Liver (tissue), 9 donors: Measurements from ENCODE around the gene YY2. TPM values are rescaled to one million over a fixed set of nuclear protein-coding genes. Genes with fewer than 3 reads are reported as not detected.

ENCODE experiments used
- DNase-seq: peaks from one replicate; pipeline ENCODE4 v3.0.0-alpha.2; 2017; ENCODE audit warnings: low spot score
- H3K27ac ChIP-seq, 2 donors: one replicate each; pipeline ENCODE4 v1.7.0; 2013; ENCODE audit warnings: inconsistent platforms in 2 of 2, low read length in 2 of 2, control low read depth in 1 of 2, low read depth in 1 of 2, mild to moderate bottlenecking in 1 of 2
- H3K27me3 ChIP-seq, 4 donors: one replicate each; pipeline versions ENCODE4 v1.6.1 to v1.7.0; 2013; ENCODE audit warnings: low read length in 3 of 4, inconsistent platforms in 1 of 4, mild to moderate bottlenecking in 1 of 4, moderate library complexity in 1 of 4; ENCODE audit not compliant: control insufficient read depth in 4 of 4, insufficient read depth in 4 of 4
- H3K36me3 ChIP-seq, 4 donors: one replicate each; pipeline versions ENCODE4 v1.6.1 to v1.7.0; 2013; ENCODE audit warnings: low read length in 3 of 4, mild to moderate bottlenecking in 3 of 4, low read depth in 1 of 4, moderate library complexity in 1 of 4; ENCODE audit not compliant: control insufficient read depth in 4 of 4, insufficient read depth in 3 of 4
- H3K4me1 ChIP-seq, 4 donors: one replicate each; pipeline versions ENCODE4 v1.6.1 to v1.7.0; 2013; ENCODE audit warnings: low read length in 3 of 4, mild to moderate bottlenecking in 3 of 4, moderate library complexity in 1 of 4; ENCODE audit not compliant: control insufficient read depth in 4 of 4, insufficient read depth in 4 of 4
- H3K4me3 ChIP-seq, 3 donors: one replicate each; pipeline versions ENCODE4 v1.6.1 to v1.7.0; 2013; ENCODE audit warnings: low read length in 3 of 3, control low read depth in 1 of 3, low read depth in 1 of 3, mild to moderate bottlenecking in 1 of 3
- H3K9ac ChIP-seq, 2 donors: one replicate each; pipeline ENCODE4 v1.7.0; 2013; ENCODE audit warnings: low read length in 2 of 2, mild to moderate bottlenecking in 2 of 2, moderate library complexity in 2 of 2, control low read depth in 1 of 2, low read depth in 1 of 2
- H3K9me3 ChIP-seq, 4 donors: one replicate each; pipeline versions ENCODE4 v1.6.1 to v1.7.0; 2013; ENCODE audit warnings: low read length in 3 of 4; ENCODE audit not compliant: control insufficient read depth in 4 of 4
- EGR1 ChIP-seq, 2 donors: IDR thresholded peaks; 2 replicates each; pipeline ENCODE4 v1.6.1; 2016 to 2018; ENCODE audit warnings: antibody characterized with exemption in 2 of 2, low read depth in 2 of 2
- FOXA1 ChIP-seq: IDR thresholded peaks from 2 replicates; pipeline ENCODE4 v1.6.1; 2016; ENCODE audit warnings: antibody characterized with exemption
- FOXA2 ChIP-seq: IDR thresholded peaks from 2 replicates; pipeline ENCODE4 v1.6.1; 2016; ENCODE audit warnings: antibody characterized with exemption
- GABPA ChIP-seq, 2 donors: IDR thresholded peaks in 1 of 2; conservative IDR thresholded peaks in 1 of 2; 2 replicates each; pipeline ENCODE4 v1.6.1; 2016; ENCODE audit warnings: antibody characterized with exemption in 2 of 2, mild to moderate bottlenecking in 1 of 2, moderate library complexity in 1 of 2
- HNF4A ChIP-seq, 2 donors: conservative IDR thresholded peaks; 2 replicates each; pipeline ENCODE4 v1.6.1; 2016; ENCODE audit warnings: antibody characterized with exemption in 2 of 2, mild to moderate bottlenecking in 2 of 2
- HNF4G ChIP-seq: IDR thresholded peaks from 2 replicates; pipeline ENCODE4 v1.6.1; 2016; ENCODE audit warnings: antibody characterized with exemption
- JUND ChIP-seq, 2 donors: IDR thresholded peaks; 2 replicates each; pipeline ENCODE4 v1.6.1; 2016; ENCODE audit warnings: antibody characterized with exemption in 2 of 2
- MAX ChIP-seq: IDR thresholded peaks from 2 replicates; pipeline ENCODE4 v1.6.1; 2016; ENCODE audit warnings: antibody characterized with exemption
- NR2F2 ChIP-seq: IDR thresholded peaks from 2 replicates; pipeline ENCODE4 v1.6.1; 2016; ENCODE audit warnings: antibody characterized with exemption
- RAD21 ChIP-seq, 2 donors: IDR thresholded peaks; 2 replicates each; pipeline ENCODE4 v1.6.1; 2016; ENCODE audit warnings: antibody characterized with exemption in 2 of 2, mild to moderate bottlenecking in 2 of 2
- REST ChIP-seq: IDR thresholded peaks from 2 replicates; pipeline ENCODE4 v1.6.1; 2016; ENCODE audit warnings: antibody characterized with exemption, mild to moderate bottlenecking
- RXRA ChIP-seq, 2 donors: IDR thresholded peaks; 2 replicates each; pipeline ENCODE4 v1.6.1; 2017 to 2018; ENCODE audit warnings: antibody characterized with exemption in 2 of 2, mild to moderate bottlenecking in 1 of 2
- SP1 ChIP-seq: IDR thresholded peaks from 2 replicates; pipeline ENCODE4 v1.6.1; 2018; ENCODE audit warnings: antibody characterized with exemption, mild to moderate bottlenecking
- TAF1 ChIP-seq: conservative IDR thresholded peaks from 2 replicates; pipeline ENCODE4 v1.6.1; 2016; ENCODE audit warnings: antibody characterized with exemption, mild to moderate bottlenecking
- YY1 ChIP-seq: IDR thresholded peaks from 2 replicates; pipeline ENCODE4 v1.6.1; 2016; ENCODE audit warnings: antibody characterized with exemption, mild to moderate bottlenecking
- WGBS: extraction: QIAGEN DNeasy Blood & Tissue Kit; methylation state at CpG from one replicate; pipeline ENCODE4 v1.1.7; 2013; 5-methylcytosine and 5-hydroxymethylcytosine counted together
- polyA plus RNA-seq, 2 donors: library from polyadenylated mRNA; stranded (reverse) in 1 of 2; unstranded in 1 of 2; fragments of 200-250 nt in 1 of 2; fragments of >200 nt in 1 of 2; fragmentation: Nextera tagmentation in 1 of 2; extraction: Ambion mirVana in 1 of 2; gene quantifications; one replicate each; pipeline versions ENCODE4 v1.2.1 to v1.2.3, GENCODE V29; 2013 to 2015
- total RNA-seq, 2 donors: library from RNA; depleted of rRNA; stranded (reverse); fragments of >200 nt; gene quantifications; one replicate each; pipeline ENCODE4 v1.2.3, GENCODE V29; 2014
- TF ChIP-seq, protein P1 (sequence below): IDR thresholded peaks from 2 replicates; pipeline ENCODE4 v1.6.1; 2016; ENCODE audit warnings: antibody characterized with exemption
- TF ChIP-seq, protein P2 (sequence below): fragments of 150-350 bp; IDR thresholded peaks from 2 replicates; pipeline ENCODE4 v1.5.1; 2017; ENCODE audit warnings: improper control_type of control experiment, low read depth, low read length; ENCODE audit not compliant: missing input control
- donor health status: healthy.
- donor health status: healthy.
- donor health status: healthy.
- donor health status: healthy.
- donor health status: healthy.

YY2 gene
- total RNA-seq (1 to 10 TPM in 1 of 2 donors, under 1 TPM in 1; 0.70 to 2.8 TPM), polyA plus RNA-seq (under 1 TPM; 0.52 to 0.81 TPM)

DNA sequence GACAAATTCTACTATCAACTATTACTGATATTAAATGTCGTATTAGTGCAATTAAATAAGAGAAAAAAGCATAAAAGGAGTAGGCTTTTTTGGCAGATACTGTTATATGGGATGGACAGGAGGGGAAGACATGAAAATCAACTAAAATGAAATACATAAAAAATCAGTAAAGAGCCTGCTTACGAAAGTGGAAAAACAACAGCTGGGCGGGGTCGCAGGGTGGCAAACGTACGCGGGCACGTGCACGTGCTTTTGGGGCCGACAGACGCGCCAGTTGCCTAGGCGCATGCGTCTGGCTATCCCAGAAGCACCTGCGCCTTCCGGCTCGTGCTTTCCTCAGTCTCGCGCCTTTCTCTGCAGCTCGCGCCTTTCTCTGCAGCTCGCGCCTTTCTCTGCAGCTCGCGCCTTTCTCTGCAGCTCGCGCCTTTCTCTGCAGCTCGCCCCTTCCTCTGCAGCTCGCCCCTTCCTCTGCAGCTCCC lies at the start of gene YY2:
Gene YY2, plus strand, starts transcription at position 51 of the 479 bp plus-strand sequence. CDS start 498 bp downstream, outside the sequence.
- TF ChIP-seq, protein P1, sequence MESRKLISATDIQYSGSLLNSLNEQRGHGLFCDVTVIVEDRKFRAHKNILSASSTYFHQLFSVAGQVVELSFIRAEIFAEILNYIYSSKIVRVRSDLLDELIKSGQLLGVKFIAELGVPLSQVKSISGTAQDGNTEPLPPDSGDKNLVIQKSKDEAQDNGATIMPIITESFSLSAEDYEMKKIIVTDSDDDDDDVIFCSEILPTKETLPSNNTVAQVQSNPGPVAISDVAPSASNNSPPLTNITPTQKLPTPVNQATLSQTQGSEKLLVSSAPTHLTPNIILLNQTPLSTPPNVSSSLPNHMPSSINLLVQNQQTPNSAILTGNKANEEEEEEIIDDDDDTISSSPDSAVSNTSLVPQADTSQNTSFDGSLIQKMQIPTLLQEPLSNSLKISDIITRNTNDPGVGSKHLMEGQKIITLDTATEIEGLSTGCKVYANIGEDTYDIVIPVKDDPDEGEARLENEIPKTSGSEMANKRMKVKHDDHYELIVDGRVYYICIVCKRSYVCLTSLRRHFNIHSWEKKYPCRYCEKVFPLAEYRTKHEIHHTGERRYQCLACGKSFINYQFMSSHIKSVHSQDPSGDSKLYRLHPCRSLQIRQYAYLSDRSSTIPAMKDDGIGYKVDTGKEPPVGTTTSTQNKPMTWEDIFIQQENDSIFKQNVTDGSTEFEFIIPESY: no peak
- no peak for TF ChIP-seq RXRA (IDR thresholded peaks at IDR 0.05)
- no peak for TF ChIP-seq HNF4G
- TF ChIP-seq RAD21 (IDR thresholded peaks at IDR 0.05): no peak
- TF ChIP-seq TAF1: no peak
- no peak for TF ChIP-seq EGR1 (IDR thresholded peaks at IDR 0.05; ENCODE audit: low read depth in 2 of 2)
- TF ChIP-seq GABPA (IDR thresholded peaks at IDR 0.05 in 1 of 2, conservative IDR thresholded peaks at IDR 0.05 in 1 of 2): no peak
- no peak for TF ChIP-seq HNF4A (conservative IDR thresholded peaks at IDR 0.05)
- no peak for TF ChIP-seq YY1
- TF ChIP-seq, protein P2, sequence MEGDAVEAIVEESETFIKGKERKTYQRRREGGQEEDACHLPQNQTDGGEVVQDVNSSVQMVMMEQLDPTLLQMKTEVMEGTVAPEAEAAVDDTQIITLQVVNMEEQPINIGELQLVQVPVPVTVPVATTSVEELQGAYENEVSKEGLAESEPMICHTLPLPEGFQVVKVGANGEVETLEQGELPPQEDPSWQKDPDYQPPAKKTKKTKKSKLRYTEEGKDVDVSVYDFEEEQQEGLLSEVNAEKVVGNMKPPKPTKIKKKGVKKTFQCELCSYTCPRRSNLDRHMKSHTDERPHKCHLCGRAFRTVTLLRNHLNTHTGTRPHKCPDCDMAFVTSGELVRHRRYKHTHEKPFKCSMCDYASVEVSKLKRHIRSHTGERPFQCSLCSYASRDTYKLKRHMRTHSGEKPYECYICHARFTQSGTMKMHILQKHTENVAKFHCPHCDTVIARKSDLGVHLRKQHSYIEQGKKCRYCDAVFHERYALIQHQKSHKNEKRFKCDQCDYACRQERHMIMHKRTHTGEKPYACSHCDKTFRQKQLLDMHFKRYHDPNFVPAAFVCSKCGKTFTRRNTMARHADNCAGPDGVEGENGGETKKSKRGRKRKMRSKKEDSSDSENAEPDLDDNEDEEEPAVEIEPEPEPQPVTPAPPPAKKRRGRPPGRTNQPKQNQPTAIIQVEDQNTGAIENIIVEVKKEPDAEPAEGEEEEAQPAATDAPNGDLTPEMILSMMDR: no peak
- TF ChIP-seq REST: no peak
- no peak for TF ChIP-seq FOXA2
- no peak for TF ChIP-seq SP1
- no peak for TF ChIP-seq FOXA1
- TF ChIP-seq JUND (IDR thresholded peaks at IDR 0.05): no peak
- TF ChIP-seq NR2F2: no peak
- no peak for TF ChIP-seq MAX
- no peak within 1 kb of the TSS for H3K9ac ChIP-seq
- WGBS: 98% methylated on average over 29 of the region's 29 CpGs
- DNase-seq: no peak
- peaks cover 0 to 12% (median 8%) of the 10 kb centered on the region in 4 donors for H3K36me3 ChIP-seq
- no peaks in the 10 kb centered on the region for H3K27me3 ChIP-seq
- H3K9me3 ChIP-seq: no peaks in the 10 kb centered on the region
- H3K4me1 ChIP-seq: no peaks in the 10 kb centered on the region
- H3K27ac ChIP-seq: no peak within 1 kb of the TSS
- H3K4me3 ChIP-seq: no peak within 1 kb of the TSS

GRCh38 chrX:21806691-21807090 lies 49.1 kb upstream of the YY2 start:
- Histone ChIP-seq H3K9ac (no peak overlapping the region), H3K27ac (no peak overlapping the region), H3K36me3 (no peaks in the 10 kb centered on the region), H3K27me3 (peaks cover 0 to 3% (median 0%) of the 10 kb centered on the region in 4 donors), H3K4me3 (no peak overlapping the region), H3K9me3 (no peaks in the 10 kb centered on the region), H3K4me1 (no peaks in the 10 kb centered on the region)
- DNase-seq: no peak
- TF ChIP-seq HNF4A (conservative IDR thresholded peaks at IDR 0.05): no peak
- no peak for TF ChIP-seq MAX
- TF ChIP-seq YY1: no peak
- TF ChIP-seq NR2F2: no peak
- no peak for TF ChIP-seq RXRA (IDR thresholded peaks at IDR 0.05)
